Upper lobe of right lung (tissue), 1 donor: ENCODE results near the gene GOLGA2. TPM values are rescaled to one million over a fixed set of nuclear protein-coding genes. Genes with fewer than 3 reads are reported as not detected.
A peak's percentile ranks its signal among the peaks of the same experiment; 100 is the strongest.

ENCODE experiments used
- ATAC-seq: fragments of 200-7000 bp; cut with Tn5 transposase; one replicate; pipeline ENCODE4 v1.9.1; 2020; ENCODE audit warnings: mild to moderate bottlenecking, moderate library complexity
- DNase-seq: peaks from one replicate; pipeline ENCODE4 v3.0.0-alpha.2; 2020
- H3K27ac ChIP-seq: fragments of 200-600 bp; one replicate; pipeline ENCODE4 v1.8.0; 2022
- H3K27me3 ChIP-seq: fragments of 200-600 bp; one replicate; pipeline ENCODE4 v1.8.0; 2022; ENCODE audit warnings: mild to moderate bottlenecking
- H3K36me3 ChIP-seq: fragments of 200-600 bp; one replicate; pipeline ENCODE4 v1.8.0; 2022
- H3K4me1 ChIP-seq: fragments of 200-600 bp; one replicate; pipeline ENCODE4 v1.8.0; 2022
- H3K4me3 ChIP-seq: fragments of 200-600 bp; one replicate; pipeline ENCODE4 v1.8.0; 2022; ENCODE audit warnings: mild to moderate bottlenecking
- H3K9me3 ChIP-seq: fragments of 200-600 bp; one replicate; pipeline ENCODE4 v1.8.0; 2022
- CTCF ChIP-seq: fragments of 200-600 bp; IDR thresholded peaks from one replicate; pipeline ENCODE4 v1.8.0; 2022; ENCODE audit warnings: antibody characterized with exemption
- intact Hi-C: fragments of 100-400 bp; cut with DNase I; formaldehyde crosslinking; loops from one replicate; pipeline ENCODE4 v1.11.0; 2022
- total RNA-seq: library from RNA; stranded (reverse); fragmentation: NEBNext Ultra II Directional; extraction: Animal tissue kit (Norgen Biotek cat#: 25700); gene quantifications from one replicate; pipeline ENCODE4 v1.2.1, GENCODE V29; 2021
- donor health status: DM: no; HTN: yes; CAD: no; lungs with severe emphysema.

GOLGA2 gene
- total RNA-seq, 1 donor from 2014 or later = 88.7 TPM

GRCh38 chr9:128322404-128323211, 46.8 kb upstream of the GOLGA2 start, which contains the start of the genes COQ4 and TRUB2:
Gene COQ4, plus strand, starts transcription at chr9:128322839. Its CDS starts 20 bp downstream, at chr9:128322859.
Gene TRUB2, minus strand, starts transcription at chr9:128322447. Its CDS starts 39 bp downstream, at chr9:128322408.
- ATAC-seq (peak; percentile 98), DNase-seq (peak; percentile 96)
- intact Hi-C loops = no loop called here
- peaks cover 18% of the 10 kb centered on the region for H3K4me1 ChIP-seq
- TF ChIP-seq CTCF = no peak
- peak within 1 kb of the TSS; percentile 89 for H3K27ac ChIP-seq
- H3K4me3 ChIP-seq = peak within 1 kb of the TSS; percentile 73
- no peaks in the 10 kb centered on the region for H3K9me3 ChIP-seq
- H3K36me3 ChIP-seq = peaks cover 21% of the 10 kb centered on the region
- no peaks in the 10 kb centered on the region for H3K27me3 ChIP-seq

GRCh38 chr9:128321879-128322403, 46.1 kb upstream of the GOLGA2 start:
- peak; percentile 1 for ATAC-seq
- Histone ChIP-seq H3K4me1 (peaks cover 18% of the 10 kb centered on the region), H3K27ac (peak overlapping the region; percentile 89), H3K27me3 (no peaks in the 10 kb centered on the region), H3K9me3 (no peaks in the 10 kb centered on the region), H3K36me3 (peaks cover 28% of the 10 kb centered on the region), H3K4me3 (peak overlapping the region; percentile 73)
- no peak for TF ChIP-seq CTCF
- intact Hi-C loops = no loop called here
- DNase-seq = no peak

- TF ChIP-seq CTCF = no peak
- intact Hi-C loops = no loop called here
- H3K36me3 ChIP-seq = peaks cover 33% of the 10 kb centered on the region
- H3K27me3 ChIP-seq = no peaks in the 10 kb centered on the region
- H3K4me3 ChIP-seq = peak overlapping the region; percentile 73
- peaks cover 18% of the 10 kb centered on the region for H3K4me1 ChIP-seq
- ATAC-seq = no peak
- no peak for DNase-seq
- no peak overlapping the region for H3K27ac ChIP-seq
- no peaks in the 10 kb centered on the region for H3K9me3 ChIP-seq
Observed at GRCh38 chr9:128321343-128321742, 45.5 kb upstream of the GOLGA2 start.

GRCh38 chr9:128317629-128318028, 41.8 kb upstream of the GOLGA2 start:
- Histone ChIP-seq H3K36me3 (peaks cover 53% of the 10 kb centered on the region), H3K9me3 (no peaks in the 10 kb centered on the region), H3K27me3 (no peaks in the 10 kb centered on the region), H3K27ac (no peak overlapping the region), H3K4me3 (no peak overlapping the region), H3K4me1 (peaks cover 8% of the 10 kb centered on the region)
- TF ChIP-seq CTCF = no peak
- no peak for ATAC-seq
- DNase-seq = no peak
- intact Hi-C loops = no loop called here

- no peaks in the 10 kb centered on the region for H3K9me3 ChIP-seq
- intact Hi-C loops = no loop called here
Observed at GRCh38 chr9:128316421-128316820, 40.6 kb upstream of the GOLGA2 start.

More at GRCh38 chr9:128316421-128316820, 40.6 kb upstream of the GOLGA2 start:
- DNase-seq = no peak
- Histone ChIP-seq H3K36me3 (peaks cover 56% of the 10 kb centered on the region), H3K27me3 (no peaks in the 10 kb centered on the region), H3K4me1 (peaks cover 4% of the 10 kb centered on the region), H3K27ac (no peak overlapping the region), H3K4me3 (no peak overlapping the region)
- ATAC-seq = peak; percentile 13
- TF ChIP-seq CTCF = no peak
